K562 (cell line): Measurements from ENCODE around the gene TBX1. TPM values are rescaled to one million over a fixed set of nuclear protein-coding genes. Genes with fewer than 3 reads are reported as not detected.

Source experiments
- ATF7 ChIP-seq: fragments of 450-650 bp; IDR thresholded peaks from 2 replicates; pipeline ENCODE4 v1.7.1; 2014; ENCODE audit warnings: mild to moderate bottlenecking, moderate library complexity
- CXXC5 ChIP-seq: fragments of 250-450 bp; sonication (Bioruptor Pico); IDR thresholded peaks from 2 replicates; pipeline ENCODE4 v1.8.0; 2022; ENCODE audit warnings: inconsistent platforms, mild to moderate bottlenecking, moderate library complexity
- GABPB2 ChIP-seq: fragments of 250-450 bp; sonication (Bioruptor Pico); conservative IDR thresholded peaks from 2 replicates; pipeline ENCODE4 v1.5.1; 2021; ENCODE audit warnings: mild to moderate bottlenecking
- PHF21A ChIP-seq: fragments of 450-650 bp; IDR thresholded peaks from 2 replicates; pipeline ENCODE4 v1.6.1; 2017; ENCODE audit warnings: low read depth, borderline replicate concordance
- PURB ChIP-seq: sonication (generic); formaldehyde crosslinking; IDR thresholded peaks from 2 replicates; pipeline ENCODE4 v1.9.0; 2021; ENCODE audit warnings: low read depth, mild to moderate bottlenecking, missing genetic modification reagents
- RBM15 ChIP-seq: fragments of 200-400 bp; formaldehyde crosslinking; IDR thresholded peaks from 2 replicates; pipeline ENCODE4 v1.6.1; 2018; ENCODE audit warnings: mild to moderate bottlenecking, low read length, moderate library complexity; ENCODE audit not compliant: insufficient read depth
- ZNF143 ChIP-seq: sonication (generic); formaldehyde crosslinking; IDR thresholded peaks from 2 replicates; pipeline ENCODE4 v1.9.0; 2022; ENCODE audit warnings: mild to moderate bottlenecking, missing genetic modification reagents
- polyA plus RNA-seq, 8 experiments: library from polyadenylated mRNA; depleted of rRNA in 4 of 8; stranded (reverse) in 5 of 8; unstranded in 3 of 8; fragments of >200 nt; fragmentation: Nextera tagmentation in 2 of 8; fragmentation: Illumina TruSeq in 1 of 8; extraction: Ambion mirVana in 2 of 8; extraction: Trizol in 1 of 8; gene quantifications; 2 replicates each; pipeline versions ENCODE4 v1.2.1 to v1.2.3, GENCODE V29; 2011 to 2014; ENCODE audit warnings: inconsistent platforms in 1 of 8, missing spikeins in 1 of 8
- total RNA-seq, 7 experiments: library from RNA; depleted of rRNA in 6 of 7; stranded (reverse); fragments of >200 nt in 6 of 7; fragmentation: Illumina TruSeq in 2 of 7; extraction: Trizol in 2 of 7; gene quantifications; 2 replicates each; pipeline versions ENCODE4 v1.2.1 to v1.2.3, GENCODE V29; 2011 to 2021; ENCODE audit warnings: low replicate concordance in 1 of 7
- TF ChIP-seq, protein P1 (sequence below), 2 experiments: fragments of 150-350 bp in 1 of 2; IDR thresholded peaks; 2 replicates each; pipeline ENCODE4 v1.6.1; 2012 to 2016; ENCODE audit warnings: low read depth in 2 of 2, low read length in 2 of 2, mild to moderate bottlenecking in 1 of 2, moderate library complexity in 1 of 2
- TF ChIP-seq, protein P2 (sequence below): sonication (generic); formaldehyde crosslinking; IDR thresholded peaks from 2 replicates; pipeline ENCODE4 v1.8.1; 2023; ENCODE audit warnings: mild to moderate bottlenecking, missing genetic modification reagents, moderate library complexity
- TF ChIP-seq, protein P3 (sequence below): sonication (generic); formaldehyde crosslinking; IDR thresholded peaks from 2 replicates; pipeline ENCODE4 v1.5.0; 2020; ENCODE audit warnings: missing genetic modification reagents
- TF ChIP-seq, protein P4 (sequence below): IDR thresholded peaks from 2 replicates; pipeline ENCODE4 v1.6.1; 2012; ENCODE audit warnings: low read depth, low read length, improper control_type of control experiment, borderline replicate concordance
- TF ChIP-seq, protein P5 (sequence below): fragments of 250-450 bp; sonication (Bioruptor Pico); IDR thresholded peaks from 2 replicates; pipeline ENCODE4 v1.9.0; 2021; ENCODE audit warnings: mild to moderate bottlenecking, inconsistent platforms
- TF ChIP-seq, protein P6 (sequence below): fragments of 450-650 bp; formaldehyde crosslinking; IDR thresholded peaks from 2 replicates; pipeline ENCODE4 v1.4.0; 2022; ENCODE audit warnings: missing genetic modification characterization
- TF ChIP-seq, protein P7 (sequence below): fragments of 250-450 bp; sonication (Bioruptor Pico); IDR thresholded peaks from 2 replicates; pipeline ENCODE4 v1.9.0; 2021; ENCODE audit warnings: mild to moderate bottlenecking

The TBX1 gene
- total and polyA plus RNA-seq, 9 of the 15 experiments (the other 6 are each of a cell fraction or from before 2014, with no cell fraction given): 0.07 to 35.0 (median 3.9) TPM

DNA sequence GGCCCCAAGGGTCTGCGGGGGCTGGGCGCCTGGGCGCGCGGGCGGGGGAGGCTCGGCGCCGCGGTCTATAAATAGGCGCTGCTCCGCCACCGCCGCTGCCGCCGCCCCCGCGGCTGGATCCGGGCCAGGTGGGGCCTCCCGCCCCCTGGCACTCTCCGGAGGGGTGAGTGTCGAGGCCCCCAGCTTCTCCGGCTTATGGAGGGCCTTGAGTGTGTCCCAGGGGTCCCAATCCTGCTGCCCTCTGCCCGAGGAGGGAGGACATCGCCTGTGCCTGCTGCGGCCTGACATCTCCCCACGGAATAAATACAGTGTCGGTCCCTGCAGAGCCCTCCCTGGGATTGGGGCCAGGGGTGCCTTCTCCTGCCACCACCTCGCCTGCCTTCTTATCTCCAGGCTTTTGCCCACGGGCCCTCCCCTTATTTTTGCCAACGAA is 41.5 kb upstream of the TBX1 start (continued):
- TF ChIP-seq, protein P1, sequence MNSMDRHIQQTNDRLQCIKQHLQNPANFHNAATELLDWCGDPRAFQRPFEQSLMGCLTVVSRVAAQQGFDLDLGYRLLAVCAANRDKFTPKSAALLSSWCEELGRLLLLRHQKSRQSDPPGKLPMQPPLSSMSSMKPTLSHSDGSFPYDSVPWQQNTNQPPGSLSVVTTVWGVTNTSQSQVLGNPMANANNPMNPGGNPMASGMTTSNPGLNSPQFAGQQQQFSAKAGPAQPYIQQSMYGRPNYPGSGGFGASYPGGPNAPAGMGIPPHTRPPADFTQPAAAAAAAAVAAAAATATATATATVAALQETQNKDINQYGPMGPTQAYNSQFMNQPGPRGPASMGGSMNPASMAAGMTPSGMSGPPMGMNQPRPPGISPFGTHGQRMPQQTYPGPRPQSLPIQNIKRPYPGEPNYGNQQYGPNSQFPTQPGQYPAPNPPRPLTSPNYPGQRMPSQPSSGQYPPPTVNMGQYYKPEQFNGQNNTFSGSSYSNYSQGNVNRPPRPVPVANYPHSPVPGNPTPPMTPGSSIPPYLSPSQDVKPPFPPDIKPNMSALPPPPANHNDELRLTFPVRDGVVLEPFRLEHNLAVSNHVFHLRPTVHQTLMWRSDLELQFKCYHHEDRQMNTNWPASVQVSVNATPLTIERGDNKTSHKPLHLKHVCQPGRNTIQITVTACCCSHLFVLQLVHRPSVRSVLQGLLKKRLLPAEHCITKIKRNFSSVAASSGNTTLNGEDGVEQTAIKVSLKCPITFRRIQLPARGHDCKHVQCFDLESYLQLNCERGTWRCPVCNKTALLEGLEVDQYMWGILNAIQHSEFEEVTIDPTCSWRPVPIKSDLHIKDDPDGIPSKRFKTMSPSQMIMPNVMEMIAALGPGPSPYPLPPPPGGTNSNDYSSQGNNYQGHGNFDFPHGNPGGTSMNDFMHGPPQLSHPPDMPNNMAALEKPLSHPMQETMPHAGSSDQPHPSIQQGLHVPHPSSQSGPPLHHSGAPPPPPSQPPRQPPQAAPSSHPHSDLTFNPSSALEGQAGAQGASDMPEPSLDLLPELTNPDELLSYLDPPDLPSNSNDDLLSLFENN (IDR thresholded peaks at IDR 0.05; ENCODE audit: low read depth in 2 of 2, low read length in 2 of 2): peak in 1 of 2 experiments; percentile 29; a peak in 1 of 4 replicates
- TF ChIP-seq, protein P2, sequence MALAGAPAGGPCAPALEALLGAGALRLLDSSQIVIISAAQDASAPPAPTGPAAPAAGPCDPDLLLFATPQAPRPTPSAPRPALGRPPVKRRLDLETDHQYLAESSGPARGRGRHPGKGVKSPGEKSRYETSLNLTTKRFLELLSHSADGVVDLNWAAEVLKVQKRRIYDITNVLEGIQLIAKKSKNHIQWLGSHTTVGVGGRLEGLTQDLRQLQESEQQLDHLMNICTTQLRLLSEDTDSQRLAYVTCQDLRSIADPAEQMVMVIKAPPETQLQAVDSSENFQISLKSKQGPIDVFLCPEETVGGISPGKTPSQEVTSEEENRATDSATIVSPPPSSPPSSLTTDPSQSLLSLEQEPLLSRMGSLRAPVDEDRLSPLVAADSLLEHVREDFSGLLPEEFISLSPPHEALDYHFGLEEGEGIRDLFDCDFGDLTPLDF (CRISPR knock-in tag): 0 out of 2 replicates have a peak, but pooled peaks have one; percentile 19
- TF ChIP-seq ZNF143 (CRISPR knock-in tag) (no peak), PHF21A (0 out of 2 replicates have a peak, but pooled peaks have one; percentile 36), PURB (no peak), CXXC5 (CRISPR knock-in tag) (no peak), GABPB2 (CRISPR knock-in tag) (no peak), ATF7 (no peak), RBM15 (no peak)
- TF ChIP-seq, protein P3, sequence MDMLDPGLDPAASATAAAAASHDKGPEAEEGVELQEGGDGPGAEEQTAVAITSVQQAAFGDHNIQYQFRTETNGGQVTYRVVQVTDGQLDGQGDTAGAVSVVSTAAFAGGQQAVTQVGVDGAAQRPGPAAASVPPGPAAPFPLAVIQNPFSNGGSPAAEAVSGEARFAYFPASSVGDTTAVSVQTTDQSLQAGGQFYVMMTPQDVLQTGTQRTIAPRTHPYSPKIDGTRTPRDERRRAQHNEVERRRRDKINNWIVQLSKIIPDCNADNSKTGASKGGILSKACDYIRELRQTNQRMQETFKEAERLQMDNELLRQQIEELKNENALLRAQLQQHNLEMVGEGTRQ: no peak
- TF ChIP-seq, protein P4, sequence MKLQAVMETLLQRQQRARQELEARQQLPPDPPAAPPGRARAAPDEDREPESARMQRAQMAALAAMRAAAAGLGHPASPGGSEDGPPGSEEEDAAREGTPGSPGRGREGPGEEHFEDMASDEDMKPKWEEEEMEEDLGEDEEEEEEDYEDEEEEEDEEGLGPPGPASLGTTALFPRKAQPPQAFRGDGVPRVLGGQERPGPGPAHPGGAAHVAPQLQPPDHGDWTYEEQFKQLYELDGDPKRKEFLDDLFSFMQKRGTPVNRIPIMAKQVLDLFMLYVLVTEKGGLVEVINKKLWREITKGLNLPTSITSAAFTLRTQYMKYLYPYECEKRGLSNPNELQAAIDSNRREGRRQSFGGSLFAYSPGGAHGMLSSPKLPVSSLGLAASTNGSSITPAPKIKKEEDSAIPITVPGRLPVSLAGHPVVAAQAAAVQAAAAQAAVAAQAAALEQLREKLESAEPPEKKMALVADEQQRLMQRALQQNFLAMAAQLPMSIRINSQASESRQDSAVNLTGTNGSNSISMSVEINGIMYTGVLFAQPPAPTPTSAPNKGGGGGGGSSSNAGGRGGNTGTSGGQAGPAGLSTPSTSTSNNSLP: peak; percentile 24; the same call in 1 of the 2 replicates
- TF ChIP-seq, protein P5, sequence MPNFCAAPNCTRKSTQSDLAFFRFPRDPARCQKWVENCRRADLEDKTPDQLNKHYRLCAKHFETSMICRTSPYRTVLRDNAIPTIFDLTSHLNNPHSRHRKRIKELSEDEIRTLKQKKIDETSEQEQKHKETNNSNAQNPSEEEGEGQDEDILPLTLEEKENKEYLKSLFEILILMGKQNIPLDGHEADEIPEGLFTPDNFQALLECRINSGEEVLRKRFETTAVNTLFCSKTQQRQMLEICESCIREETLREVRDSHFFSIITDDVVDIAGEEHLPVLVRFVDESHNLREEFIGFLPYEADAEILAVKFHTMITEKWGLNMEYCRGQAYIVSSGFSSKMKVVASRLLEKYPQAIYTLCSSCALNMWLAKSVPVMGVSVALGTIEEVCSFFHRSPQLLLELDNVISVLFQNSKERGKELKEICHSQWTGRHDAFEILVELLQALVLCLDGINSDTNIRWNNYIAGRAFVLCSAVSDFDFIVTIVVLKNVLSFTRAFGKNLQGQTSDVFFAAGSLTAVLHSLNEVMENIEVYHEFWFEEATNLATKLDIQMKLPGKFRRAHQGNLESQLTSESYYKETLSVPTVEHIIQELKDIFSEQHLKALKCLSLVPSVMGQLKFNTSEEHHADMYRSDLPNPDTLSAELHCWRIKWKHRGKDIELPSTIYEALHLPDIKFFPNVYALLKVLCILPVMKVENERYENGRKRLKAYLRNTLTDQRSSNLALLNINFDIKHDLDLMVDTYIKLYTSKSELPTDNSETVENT (CRISPR knock-in tag): peak; percentile 38; the same call in 1 of the 2 replicates
- TF ChIP-seq, protein P6, sequence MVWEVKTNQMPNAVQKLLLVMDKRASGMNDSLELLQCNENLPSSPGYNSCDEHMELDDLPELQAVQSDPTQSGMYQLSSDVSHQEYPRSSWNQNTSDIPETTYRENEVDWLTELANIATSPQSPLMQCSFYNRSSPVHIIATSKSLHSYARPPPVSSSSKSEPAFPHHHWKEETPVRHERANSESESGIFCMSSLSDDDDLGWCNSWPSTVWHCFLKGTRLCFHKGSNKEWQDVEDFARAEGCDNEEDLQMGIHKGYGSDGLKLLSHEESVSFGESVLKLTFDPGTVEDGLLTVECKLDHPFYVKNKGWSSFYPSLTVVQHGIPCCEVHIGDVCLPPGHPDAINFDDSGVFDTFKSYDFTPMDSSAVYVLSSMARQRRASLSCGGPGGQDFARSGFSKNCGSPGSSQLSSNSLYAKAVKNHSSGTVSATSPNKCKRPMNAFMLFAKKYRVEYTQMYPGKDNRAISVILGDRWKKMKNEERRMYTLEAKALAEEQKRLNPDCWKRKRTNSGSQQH (CRISPR knock-in tag): no peak
- TF ChIP-seq, protein P7, sequence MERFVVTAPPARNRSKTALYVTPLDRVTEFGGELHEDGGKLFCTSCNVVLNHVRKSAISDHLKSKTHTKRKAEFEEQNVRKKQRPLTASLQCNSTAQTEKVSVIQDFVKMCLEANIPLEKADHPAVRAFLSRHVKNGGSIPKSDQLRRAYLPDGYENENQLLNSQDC (CRISPR knock-in tag): peak; percentile 91; the same call in 1 of the 2 replicates
